Activated T-cell treated with anti-CD3 and anti-CD28 coated beads, Interleukin-2, amount 50 U/mL, for 48 hours (primary cell): ENCODE data around the gene GSTA1.
"Not testable (repeated sequence)": the region's sequence is repeated elsewhere in the genome, so short reads cannot be mapped to it uniquely, and the experiment has no call there.

Experiments
- DNase-seq, 2 experiments: peaks; one replicate each; pipeline ENCODE4 v3.0.0-alpha.2; 2020

GSTA1 gene

DNA sequence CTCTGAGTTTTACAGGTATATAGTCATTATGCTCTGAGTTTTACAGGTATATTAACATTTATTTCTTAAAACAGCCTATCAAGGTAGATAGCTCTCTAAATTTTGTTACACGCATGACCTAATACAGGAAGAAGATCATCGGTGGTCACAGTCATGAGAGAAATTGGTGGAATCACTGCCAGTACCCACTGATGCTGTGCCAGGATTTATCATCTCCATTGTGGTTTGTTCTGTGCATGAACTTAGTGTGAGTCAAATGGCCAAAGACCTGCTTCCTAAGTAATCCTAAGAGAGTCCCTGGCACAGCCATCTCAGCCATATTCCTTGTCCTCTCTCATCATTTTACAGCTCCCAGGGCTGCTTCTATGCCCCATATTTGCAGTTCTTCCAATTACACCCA, 50.5 kb downstream of the GSTA1 start:
- not testable (repeated sequence) for DNase-seq

DNA sequence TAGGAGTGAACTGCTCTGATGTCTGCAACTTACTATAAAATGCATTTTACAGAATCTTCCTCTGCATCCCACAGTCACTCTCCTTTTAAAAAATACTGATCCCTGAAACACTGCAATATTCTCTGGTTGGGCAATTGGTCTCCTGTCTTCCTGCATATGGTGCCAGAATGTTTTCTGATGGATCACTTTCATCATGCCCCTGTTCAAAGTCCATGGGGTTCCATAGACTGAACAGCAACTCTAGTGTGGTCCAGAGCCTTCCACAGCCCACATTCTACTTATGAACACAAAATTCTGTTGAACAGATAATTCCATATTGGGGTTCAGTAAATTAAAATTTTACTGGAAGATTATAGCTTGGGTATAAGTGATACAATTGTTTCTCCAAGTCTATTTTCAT, 51.3 kb downstream of the GSTA1 start:
- no peak for DNase-seq

DNA sequence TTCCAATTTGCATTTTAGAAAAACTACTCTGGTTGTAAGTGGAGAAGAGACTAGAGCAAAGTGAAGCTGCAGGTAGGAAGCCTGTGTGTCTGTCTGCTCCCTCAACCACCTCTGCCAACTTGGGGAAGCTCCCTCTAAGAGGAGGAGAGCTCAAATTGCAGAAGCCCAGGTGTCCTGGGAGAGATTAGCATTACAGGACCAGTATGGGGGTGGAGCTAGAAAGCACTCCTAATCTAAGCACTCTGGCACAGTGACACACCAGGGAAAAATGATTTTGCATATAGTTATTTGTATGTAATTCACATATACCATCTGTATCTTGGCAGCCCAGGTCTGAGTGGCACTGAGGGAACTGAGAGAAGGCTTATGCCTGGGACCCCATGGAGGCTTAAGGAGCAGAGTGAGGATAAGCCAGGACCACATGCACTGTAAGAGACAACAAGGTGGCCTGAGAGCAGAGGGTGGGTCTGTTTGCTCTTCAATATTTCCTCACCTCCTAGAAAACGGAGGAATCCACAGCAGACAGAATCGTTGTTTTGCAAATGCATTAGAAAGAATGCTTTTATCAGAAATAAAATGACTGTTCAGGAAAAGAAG, 54.0 kb downstream of the GSTA1 start:
- no peak for DNase-seq

- DNase-seq: not testable (repeated sequence)
Observed at GRCh38 chr6:52747301-52747700, 56.3 kb downstream of the GSTA1 start.

- no peak for DNase-seq
Observed at GRCh38 chr6:52746213-52746612, 57.4 kb downstream of the GSTA1 start.

GRCh38 chr6:52745764-52746201, 57.8 kb downstream of the GSTA1 start:
- DNase-seq: no peak

DNA sequence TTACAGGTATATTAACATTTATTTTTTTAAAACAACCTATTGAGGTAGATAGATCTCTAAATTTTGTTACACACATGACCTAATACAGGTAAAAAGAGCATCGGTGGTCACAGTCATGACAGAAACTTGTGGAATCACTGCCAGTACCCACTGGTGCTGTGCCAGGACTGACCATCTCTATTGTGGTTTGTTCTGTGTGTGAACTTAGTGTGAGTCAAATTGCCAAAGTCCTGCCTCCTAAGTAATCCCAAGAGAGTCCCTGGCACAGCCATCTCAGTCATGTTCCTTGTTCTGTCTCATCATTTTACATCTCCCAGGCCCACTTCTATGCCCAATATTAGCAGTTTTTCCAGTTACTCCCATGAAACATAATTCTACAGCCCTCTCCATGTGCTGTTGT, 61.7 kb downstream of the GSTA1 start:
- DNase-seq: no peak
